ENCODE data around the gene TCF7L2. TPM values are rescaled to one million over a fixed set of nuclear protein-coding genes. Genes with fewer than 3 reads are reported as not detected.

The TCF7L2 gene
- 1 to 10 TPM; 3.2 to 6.1 TPM for total RNA-seq

- Mint-ChIP-seq H3K9me3 (no peaks in the 10 kb centered on the region), H3K4me1 (ENCODE audit: low read depth) (peaks cover 31% of the 10 kb centered on the region), H3K4me3 (peak within 1 kb of the TSS; percentile 94 to 96), H3K27ac (peak within 1 kb of the TSS; percentile 55), H3K27me3 (ENCODE audit: low read depth) (peaks cover 76% of the 10 kb centered on the region), H3K36me3 (ENCODE audit: insufficient read depth in 2 of 2) (peaks cover 2 to 4% of the 10 kb centered on the region in 2 donors)
- DNase-seq (peak; percentile 37 to 56), ATAC-seq (replicated peaks in 1 of 2) (peak; percentile 33 to 58)
Measured at GRCh38 chr10:112949875-112950507, at the start of gene TCF7L2. TCF7L2 (plus strand) TSS chr10:112950247; CDS start chr10:112950757, 510 bp downstream.

- no peak for ATAC-seq (replicated peaks in 1 of 2)
Measured at GRCh38 chr10:112902730-112903129, 47.3 kb upstream of the TCF7L2 start.

GRCh38 chr10:112904000-112904399, 46.0 kb upstream of the TCF7L2 start:
- no peaks in the 10 kb centered on the region for H3K9me3 Mint-ChIP-seq
- no peaks in the 10 kb centered on the region for H3K4me1 Mint-ChIP-seq (ENCODE audit: low read depth)
- H3K4me3 Mint-ChIP-seq: no peak overlapping the region
- no peaks in the 10 kb centered on the region for H3K36me3 Mint-ChIP-seq (ENCODE audit: insufficient read depth in 2 of 2)
- DNase-seq (no peak), ATAC-seq (replicated peaks in 1 of 2) (no peak)
- peaks cover 10% of the 10 kb centered on the region for H3K27me3 Mint-ChIP-seq (ENCODE audit: low read depth)
- no peak overlapping the region for H3K27ac Mint-ChIP-seq

More at GRCh38 chr10:112902730-112903129, 47.3 kb upstream of the TCF7L2 start:
- Mint-ChIP-seq H3K27me3 (ENCODE audit: low read depth) (peaks cover 10% of the 10 kb centered on the region), H3K36me3 (ENCODE audit: insufficient read depth in 2 of 2) (no peaks in the 10 kb centered on the region), H3K9me3 (no peaks in the 10 kb centered on the region), H3K27ac (no peak overlapping the region), H3K4me3 (no peak overlapping the region), H3K4me1 (ENCODE audit: low read depth) (no peaks in the 10 kb centered on the region)
- DNase-seq: no peak

- Mint-ChIP-seq H3K9me3 (no peaks in the 10 kb centered on the region), H3K4me3 (no peak overlapping the region), H3K27me3 (ENCODE audit: low read depth) (peaks cover 10% of the 10 kb centered on the region), H3K4me1 (ENCODE audit: low read depth) (no peaks in the 10 kb centered on the region), H3K36me3 (ENCODE audit: insufficient read depth in 2 of 2) (no peaks in the 10 kb centered on the region), H3K27ac (no peak overlapping the region)
- DNase-seq: no peak
- ATAC-seq (replicated peaks in 1 of 2): no peak
Measured at GRCh38 chr10:112906945-112907344, 43.1 kb upstream of the TCF7L2 start.

- Mint-ChIP-seq H3K27me3 (ENCODE audit: low read depth) (peaks cover 3% of the 10 kb centered on the region), H3K27ac (no peak overlapping the region), H3K9me3 (peaks cover 1 to 2% of the 10 kb centered on the region in 2 donors), H3K4me3 (no peak overlapping the region), H3K4me1 (ENCODE audit: low read depth) (no peaks in the 10 kb centered on the region), H3K36me3 (ENCODE audit: insufficient read depth in 2 of 2) (no peaks in the 10 kb centered on the region)
- ATAC-seq (replicated peaks in 1 of 2): no peak
- no peak for DNase-seq
Measured at GRCh38 chr10:112907893-112908292, 42.2 kb upstream of the TCF7L2 start.

- Mint-ChIP-seq H3K36me3 (ENCODE audit: insufficient read depth in 2 of 2) (no peaks in the 10 kb centered on the region), H3K27me3 (ENCODE audit: low read depth) (no peaks in the 10 kb centered on the region), H3K4me3 (no peak overlapping the region), H3K9me3 (peaks cover 3 to 4% of the 10 kb centered on the region in 2 donors), H3K4me1 (ENCODE audit: low read depth) (no peaks in the 10 kb centered on the region), H3K27ac (no peak overlapping the region)
- DNase-seq (no peak), ATAC-seq (replicated peaks in 1 of 2) (no peak)
Measured at GRCh38 chr10:112911206-112911605, 38.8 kb upstream of the TCF7L2 start.

GRCh38 chr10:112912410-112912928, 37.6 kb upstream of the TCF7L2 start:
- DNase-seq (no peak), ATAC-seq (replicated peaks in 1 of 2) (no peak)
- peaks cover 7% of the 10 kb centered on the region for H3K27me3 Mint-ChIP-seq (ENCODE audit: low read depth)
- H3K27ac Mint-ChIP-seq: no peak overlapping the region
- H3K4me3 Mint-ChIP-seq: no peak overlapping the region
- H3K9me3 Mint-ChIP-seq: peaks cover 3 to 4% of the 10 kb centered on the region in 2 donors
- no peaks in the 10 kb centered on the region for H3K4me1 Mint-ChIP-seq (ENCODE audit: low read depth)
- no peaks in the 10 kb centered on the region for H3K36me3 Mint-ChIP-seq (ENCODE audit: insufficient read depth in 2 of 2)

GRCh38 chr10:112913255-112913654, 36.8 kb upstream of the TCF7L2 start:
- no peak overlapping the region for H3K27ac Mint-ChIP-seq
- ATAC-seq (replicated peaks in 1 of 2): no peak
- H3K4me1 Mint-ChIP-seq (ENCODE audit: low read depth): no peaks in the 10 kb centered on the region
- peaks cover 7% of the 10 kb centered on the region for H3K27me3 Mint-ChIP-seq (ENCODE audit: low read depth)
- DNase-seq: no peak
- H3K9me3 Mint-ChIP-seq: peaks cover 3 to 4% of the 10 kb centered on the region in 2 donors
- H3K4me3 Mint-ChIP-seq: no peak overlapping the region
- no peaks in the 10 kb centered on the region for H3K36me3 Mint-ChIP-seq (ENCODE audit: insufficient read depth in 2 of 2)

- Mint-ChIP-seq H3K27me3 (ENCODE audit: low read depth) (peaks cover 7% of the 10 kb centered on the region), H3K27ac (no peak overlapping the region), H3K4me1 (ENCODE audit: low read depth) (no peaks in the 10 kb centered on the region), H3K9me3 (peaks cover 3 to 4% of the 10 kb centered on the region in 2 donors), H3K4me3 (no peak overlapping the region), H3K36me3 (ENCODE audit: insufficient read depth in 2 of 2) (no peaks in the 10 kb centered on the region)
- DNase-seq (no peak), ATAC-seq (replicated peaks in 1 of 2) (no peak)
Measured at GRCh38 chr10:112913661-112914287, 36.3 kb upstream of the TCF7L2 start.

GRCh38 chr10:112914288-112914952, 35.6 kb upstream of the TCF7L2 start:
- Mint-ChIP-seq H3K36me3 (ENCODE audit: insufficient read depth in 2 of 2) (no peaks in the 10 kb centered on the region), H3K9me3 (peaks cover 3 to 4% of the 10 kb centered on the region in 2 donors), H3K4me3 (no peak overlapping the region), H3K27me3 (ENCODE audit: low read depth) (peaks cover 7% of the 10 kb centered on the region), H3K27ac (no peak overlapping the region), H3K4me1 (ENCODE audit: low read depth) (no peaks in the 10 kb centered on the region)
- no peak for ATAC-seq (replicated peaks in 1 of 2)
- DNase-seq: no peak

- ATAC-seq (replicated peaks in 1 of 2) (no peak), DNase-seq (no peak)
- Mint-ChIP-seq H3K4me3 (no peak overlapping the region), H3K27ac (no peak overlapping the region), H3K4me1 (ENCODE audit: low read depth) (no peaks in the 10 kb centered on the region), H3K9me3 (peaks cover 3 to 4% of the 10 kb centered on the region in 2 donors), H3K27me3 (ENCODE audit: low read depth) (peaks cover 7% of the 10 kb centered on the region), H3K36me3 (ENCODE audit: insufficient read depth in 2 of 2) (no peaks in the 10 kb centered on the region)
Measured at GRCh38 chr10:112915590-112916572, 34.2 kb upstream of the TCF7L2 start.

GRCh38 chr10:112917681-112918080, 32.4 kb upstream of the TCF7L2 start:
- Mint-ChIP-seq H3K9me3 (peaks cover 3 to 4% of the 10 kb centered on the region in 2 donors), H3K4me3 (no peak overlapping the region), H3K27ac (no peak overlapping the region), H3K36me3 (ENCODE audit: insufficient read depth in 2 of 2) (no peaks in the 10 kb centered on the region), H3K27me3 (ENCODE audit: low read depth) (peaks cover 7% of the 10 kb centered on the region), H3K4me1 (ENCODE audit: low read depth) (no peaks in the 10 kb centered on the region)
- ATAC-seq (replicated peaks in 1 of 2): no peak
- no peak for DNase-seq
